GM12874 (cell line): Measurements from ENCODE around the gene DBNL.
A peak's percentile ranks its signal among the peaks of the same experiment; 100 is the strongest.
"Not testable (repeated sequence)": the region's sequence is repeated elsewhere in the genome, so short reads cannot be mapped to it uniquely, and the experiment has no call there.

Source experiments
- TF ChIP-seq, protein P1 (sequence below): IDR thresholded peaks from 2 replicates; pipeline ENCODE4 v1.5.1; 2011; ENCODE audit warnings: low read depth, mild to moderate bottlenecking, control low read depth, low read length, moderate library complexity; ENCODE audit not compliant: insufficient read depth

DBNL gene

DNA sequence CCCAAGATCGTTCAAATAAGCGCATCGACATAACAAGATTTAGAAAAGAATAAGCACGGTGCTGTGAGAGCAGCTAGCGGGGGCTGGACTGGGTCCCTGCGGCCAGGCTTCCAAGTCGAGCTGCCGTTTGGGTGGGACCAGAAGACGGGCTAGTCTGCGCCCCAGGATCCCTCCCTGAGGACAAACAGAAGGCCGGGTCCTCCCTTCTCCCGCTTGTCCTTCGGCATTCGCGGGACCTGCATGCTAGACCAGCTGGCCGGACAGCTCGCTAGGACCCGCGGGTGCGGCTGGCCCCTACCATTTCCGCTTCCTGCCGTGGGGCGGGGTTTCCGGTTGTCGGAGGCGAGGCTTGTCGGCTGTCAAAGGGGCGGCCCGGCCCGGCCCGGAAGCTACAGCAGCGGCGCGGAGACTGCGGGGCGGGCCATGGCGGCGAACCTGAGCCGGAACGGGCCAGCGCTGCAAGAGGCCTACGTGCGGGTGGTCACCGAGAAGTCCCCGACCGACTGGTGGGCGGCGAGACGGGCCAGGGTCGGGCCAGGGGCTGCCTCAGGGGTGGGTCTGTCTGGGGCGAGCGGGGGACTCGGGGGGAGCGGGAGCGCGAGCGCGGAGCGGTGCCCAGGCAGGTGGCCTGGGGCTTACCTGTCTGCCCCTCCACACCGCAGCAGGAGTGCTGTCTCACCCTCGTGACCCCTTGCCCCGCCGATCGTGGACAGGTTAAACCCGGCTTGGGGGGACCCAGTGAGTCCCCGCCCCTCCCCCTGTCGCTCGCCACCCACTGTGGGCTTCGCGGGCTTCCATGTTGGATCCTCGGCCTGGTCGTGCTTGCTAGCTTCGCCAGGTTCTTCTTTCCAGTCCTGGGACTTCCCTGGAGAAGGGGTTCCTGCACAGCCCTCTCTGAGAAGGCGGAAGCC lies at the start of gene DBNL:
Gene DBNL, plus strand, starts transcription at position 388 of the 911 bp plus-strand sequence. Its CDS starts 36 bp downstream, at position 424.
- TF ChIP-seq, protein P1, sequence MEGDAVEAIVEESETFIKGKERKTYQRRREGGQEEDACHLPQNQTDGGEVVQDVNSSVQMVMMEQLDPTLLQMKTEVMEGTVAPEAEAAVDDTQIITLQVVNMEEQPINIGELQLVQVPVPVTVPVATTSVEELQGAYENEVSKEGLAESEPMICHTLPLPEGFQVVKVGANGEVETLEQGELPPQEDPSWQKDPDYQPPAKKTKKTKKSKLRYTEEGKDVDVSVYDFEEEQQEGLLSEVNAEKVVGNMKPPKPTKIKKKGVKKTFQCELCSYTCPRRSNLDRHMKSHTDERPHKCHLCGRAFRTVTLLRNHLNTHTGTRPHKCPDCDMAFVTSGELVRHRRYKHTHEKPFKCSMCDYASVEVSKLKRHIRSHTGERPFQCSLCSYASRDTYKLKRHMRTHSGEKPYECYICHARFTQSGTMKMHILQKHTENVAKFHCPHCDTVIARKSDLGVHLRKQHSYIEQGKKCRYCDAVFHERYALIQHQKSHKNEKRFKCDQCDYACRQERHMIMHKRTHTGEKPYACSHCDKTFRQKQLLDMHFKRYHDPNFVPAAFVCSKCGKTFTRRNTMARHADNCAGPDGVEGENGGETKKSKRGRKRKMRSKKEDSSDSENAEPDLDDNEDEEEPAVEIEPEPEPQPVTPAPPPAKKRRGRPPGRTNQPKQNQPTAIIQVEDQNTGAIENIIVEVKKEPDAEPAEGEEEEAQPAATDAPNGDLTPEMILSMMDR = no peak

DNA sequence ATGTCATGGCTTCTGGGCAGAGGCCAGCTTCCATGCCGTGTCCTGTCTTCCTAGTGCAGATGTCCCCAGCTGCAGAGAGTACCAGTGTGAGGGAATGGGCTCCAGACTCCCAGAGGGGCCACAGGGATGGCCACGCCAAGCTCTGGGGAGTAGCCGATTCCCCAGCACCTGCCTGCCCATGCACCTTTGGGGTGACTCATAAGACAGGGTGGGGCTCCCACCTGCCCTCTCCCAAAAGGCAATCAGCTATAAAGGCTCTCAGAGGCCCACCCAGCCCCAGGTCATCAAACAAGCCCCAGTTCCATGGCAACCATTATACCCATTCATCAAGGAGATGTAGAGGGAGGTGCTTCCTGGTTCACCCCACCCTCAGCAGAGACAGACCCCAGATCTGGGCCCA lies 47.0 kb upstream of the DBNL start, which contains the start of gene SPDYE1:
Gene SPDYE1, plus strand, starts transcription at position 366 of the 400 bp plus-strand sequence. CDS start 2,053 bp downstream, outside the sequence.
- TF ChIP-seq, protein P1 = not testable (repeated sequence)

DNA sequence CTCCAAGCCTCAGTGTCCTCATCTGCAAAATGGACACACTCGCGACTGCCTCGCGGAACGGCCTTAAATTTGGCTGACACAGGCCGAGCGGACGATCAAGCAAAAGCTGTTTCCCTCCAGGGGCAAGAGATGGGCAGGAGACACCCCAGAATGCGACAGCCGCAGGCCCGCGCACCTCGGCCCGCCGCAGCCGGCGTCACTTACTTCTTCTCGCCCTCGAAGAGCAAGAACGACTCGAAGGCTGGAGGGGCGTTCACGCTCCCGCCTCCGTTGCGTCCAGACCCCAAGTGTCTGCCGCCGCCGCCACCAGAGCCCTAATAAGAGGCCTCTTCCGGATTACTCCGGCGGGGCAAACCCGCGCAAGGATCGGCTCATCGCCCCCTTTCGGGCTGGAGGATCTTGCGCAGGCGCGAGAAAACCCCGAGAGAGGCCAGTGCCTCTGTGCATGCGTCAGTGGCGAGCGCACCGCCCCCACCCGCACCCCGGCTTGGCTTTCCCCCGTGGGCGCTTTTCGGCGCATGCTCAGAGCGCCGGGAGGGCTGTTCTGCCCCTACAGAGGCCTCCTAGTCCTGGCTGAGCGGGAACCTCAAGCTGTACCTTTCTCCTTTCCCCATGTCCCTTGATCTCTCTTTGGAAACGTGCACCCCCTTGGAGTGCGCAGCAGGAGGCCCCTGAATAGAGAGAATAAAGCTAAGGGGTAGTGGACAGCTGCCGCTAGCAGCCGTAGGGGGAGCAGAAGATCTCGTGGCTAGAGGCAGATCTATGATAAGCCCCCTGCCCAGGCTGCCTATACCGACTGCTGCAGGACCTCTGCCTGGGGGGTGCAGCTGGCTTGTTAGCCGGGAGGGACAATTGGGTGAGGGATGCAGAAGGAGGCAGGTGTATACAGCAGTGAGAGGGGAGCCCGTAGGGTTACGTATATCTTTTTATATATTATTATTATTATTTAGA lies 25.4 kb upstream of the DBNL start:
- TF ChIP-seq, protein P1 = peak; percentile 76

DNA sequence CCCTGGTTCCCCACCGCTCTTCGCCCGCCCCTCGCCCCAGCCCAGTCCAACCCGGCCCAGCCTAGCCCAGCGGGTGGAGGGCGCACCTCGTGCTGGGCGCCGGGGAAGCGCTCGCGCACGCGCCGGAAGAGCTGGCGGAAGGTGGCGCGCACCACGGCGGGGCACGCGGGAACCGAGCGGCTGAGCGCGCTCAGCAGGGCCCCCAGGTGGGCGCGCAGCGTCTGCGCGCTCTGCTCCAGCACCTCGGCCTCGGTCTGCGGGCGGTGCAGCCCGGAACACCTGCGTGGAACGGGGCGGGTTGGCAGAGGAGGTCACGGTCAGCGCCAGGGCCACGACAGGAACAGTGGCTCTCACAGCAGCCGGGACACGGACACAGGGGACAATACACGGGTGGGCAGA lies 4.0 kb upstream of the DBNL start:
- TF ChIP-seq, protein P1 = peak; percentile 47; the same call in 1 of the 2 replicates

DNA sequence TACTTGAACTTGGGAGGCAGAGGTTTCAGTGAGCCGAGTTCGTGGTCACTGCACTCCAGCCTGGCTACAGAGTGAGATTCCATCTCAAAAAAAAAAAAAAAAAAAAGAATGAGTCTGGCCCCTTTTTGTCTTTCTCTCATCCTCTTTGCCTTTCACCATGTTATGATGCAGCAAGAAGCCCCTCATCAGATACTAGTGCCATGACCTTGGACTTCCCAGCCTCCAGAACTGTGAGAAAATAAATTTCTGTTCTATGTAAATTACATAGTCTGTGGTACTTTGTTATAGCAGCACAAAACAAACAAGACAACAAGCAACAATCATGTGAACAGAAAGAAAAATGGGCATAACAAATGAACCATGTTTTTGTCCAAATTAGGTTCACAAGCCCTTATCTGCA lies 2.3 kb upstream of the DBNL start:
- TF ChIP-seq, protein P1 = no peak

DNA sequence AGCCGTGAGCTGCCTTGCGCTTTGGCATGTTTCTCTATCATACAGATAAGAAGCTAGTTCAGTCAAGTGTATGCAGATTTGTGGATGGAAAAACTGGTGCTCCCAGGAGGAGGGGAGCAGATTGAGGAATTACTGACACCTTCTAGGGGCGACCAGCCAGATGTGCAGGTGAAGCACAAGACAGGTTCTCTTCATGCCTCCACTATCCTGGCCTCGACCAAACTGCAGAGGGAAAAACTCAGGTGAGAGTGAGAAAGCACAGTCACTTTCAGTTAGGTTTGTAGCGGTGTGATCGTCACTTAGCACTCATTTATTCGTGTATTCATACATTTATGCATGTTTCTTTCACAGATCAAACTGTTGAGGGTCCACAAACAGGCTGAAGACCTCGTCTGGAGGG lies 600 bp upstream of the DBNL start:
- TF ChIP-seq, protein P1 = no peak
